Ascending aorta (tissue), 2 donors: Measurements from ENCODE around the gene MRPL34. TPM values are rescaled to one million over a fixed set of nuclear protein-coding genes. Genes with fewer than 3 reads are reported as not detected.

Source experiments
- DNase-seq, 2 donors: peaks; one replicate each; pipeline ENCODE4 v3.0.0-alpha.2; 2019; ENCODE audit warnings: low spot score in 2 of 2
- H3K27ac ChIP-seq, 2 donors: fragments of 200-600 bp; sonication (generic); one replicate each; pipeline ENCODE4 v1.5.1; 2016 to 2017; ENCODE audit warnings: mild to moderate bottlenecking in 1 of 2
- H3K27me3 ChIP-seq: fragments of 200-600 bp; sonication (generic); one replicate; pipeline ENCODE4 v1.5.1; 2017
- H3K36me3 ChIP-seq, 2 donors: fragments of 200-600 bp; sonication (generic); one replicate each; pipeline ENCODE4 v1.5.1; 2016
- H3K4me1 ChIP-seq, 2 donors: fragments of 200-600 bp; sonication (generic); one replicate each; pipeline ENCODE4 v1.5.1; 2016 to 2017; ENCODE audit warnings: mild to moderate bottlenecking in 1 of 2
- H3K4me3 ChIP-seq, 2 donors: fragments of 200-600 bp; sonication (generic); one replicate each; pipeline ENCODE4 v1.5.1; 2016 to 2017; ENCODE audit warnings: mild to moderate bottlenecking in 1 of 2
- H3K9me3 ChIP-seq, 2 donors: fragments of 200-600 bp; sonication (generic); one replicate each; pipeline ENCODE4 v1.5.1; 2016
- intact Hi-C: fragments of 100-400 bp; cut with DNase I; formaldehyde crosslinking; loops from one replicate; pipeline ENCODE4 v1.15.1; 2023
- total RNA-seq: library from RNA; depleted of rRNA; stranded (reverse); fragments of >200 nt; gene quantifications from one replicate; pipeline ENCODE4 v1.1.0, GENCODE V29; 2016
- TF ChIP-seq, protein P1 (sequence below), 3 experiments: fragments of 200-600 bp in 2 of 3; fragments of 450-650 bp in 1 of 3; sonication (generic) in 2 of 3; IDR thresholded peaks; one replicate each; pipeline ENCODE4 v1.5.1; 2016 to 2019; ENCODE audit warnings: antibody characterized with exemption in 3 of 3, mild to moderate bottlenecking in 1 of 3, moderate library complexity in 1 of 3

Gene MRPL34
- total RNA-seq, 1 donor from 2014 or later = 98.9 TPM

DNA sequence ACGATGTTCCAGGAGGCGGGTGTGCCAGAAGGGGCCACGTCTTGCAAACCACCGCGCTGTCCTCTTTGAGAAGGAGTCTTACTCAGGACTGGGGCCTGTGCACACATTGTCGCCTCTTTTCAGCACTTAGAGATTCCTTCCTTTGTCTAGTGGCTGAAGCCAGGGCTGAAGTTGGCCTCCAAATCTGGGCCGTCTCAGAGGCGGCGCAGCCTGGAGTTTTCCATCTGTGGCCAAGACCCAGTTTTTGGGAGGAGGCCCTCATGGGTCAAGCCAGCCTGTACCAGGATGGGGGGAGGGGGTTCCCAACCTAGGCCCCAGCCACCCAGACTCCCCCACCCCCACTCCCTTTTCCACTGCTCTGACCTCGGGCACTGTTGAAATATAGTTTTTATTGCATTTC is 17.2 kb downstream of the MRPL34 start:
- Histone ChIP-seq H3K4me1 (peaks cover 13 to 18% of the 10 kb centered on the region in 2 donors), H3K27me3 (no peaks in the 10 kb centered on the region), H3K9me3 (no peaks in the 10 kb centered on the region), H3K27ac (peak overlapping the region; percentile 0 to 1), H3K36me3 (peaks cover 30 to 33% of the 10 kb centered on the region in 2 donors), H3K4me3 (peak overlapping the region in 1 of 2 donors; percentile 51)
- intact Hi-C loops = no loop called here
- TF ChIP-seq, protein P1, sequence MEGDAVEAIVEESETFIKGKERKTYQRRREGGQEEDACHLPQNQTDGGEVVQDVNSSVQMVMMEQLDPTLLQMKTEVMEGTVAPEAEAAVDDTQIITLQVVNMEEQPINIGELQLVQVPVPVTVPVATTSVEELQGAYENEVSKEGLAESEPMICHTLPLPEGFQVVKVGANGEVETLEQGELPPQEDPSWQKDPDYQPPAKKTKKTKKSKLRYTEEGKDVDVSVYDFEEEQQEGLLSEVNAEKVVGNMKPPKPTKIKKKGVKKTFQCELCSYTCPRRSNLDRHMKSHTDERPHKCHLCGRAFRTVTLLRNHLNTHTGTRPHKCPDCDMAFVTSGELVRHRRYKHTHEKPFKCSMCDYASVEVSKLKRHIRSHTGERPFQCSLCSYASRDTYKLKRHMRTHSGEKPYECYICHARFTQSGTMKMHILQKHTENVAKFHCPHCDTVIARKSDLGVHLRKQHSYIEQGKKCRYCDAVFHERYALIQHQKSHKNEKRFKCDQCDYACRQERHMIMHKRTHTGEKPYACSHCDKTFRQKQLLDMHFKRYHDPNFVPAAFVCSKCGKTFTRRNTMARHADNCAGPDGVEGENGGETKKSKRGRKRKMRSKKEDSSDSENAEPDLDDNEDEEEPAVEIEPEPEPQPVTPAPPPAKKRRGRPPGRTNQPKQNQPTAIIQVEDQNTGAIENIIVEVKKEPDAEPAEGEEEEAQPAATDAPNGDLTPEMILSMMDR (IDR thresholded peaks at IDR 0.05) = no peak
- no peak for DNase-seq

DNA sequence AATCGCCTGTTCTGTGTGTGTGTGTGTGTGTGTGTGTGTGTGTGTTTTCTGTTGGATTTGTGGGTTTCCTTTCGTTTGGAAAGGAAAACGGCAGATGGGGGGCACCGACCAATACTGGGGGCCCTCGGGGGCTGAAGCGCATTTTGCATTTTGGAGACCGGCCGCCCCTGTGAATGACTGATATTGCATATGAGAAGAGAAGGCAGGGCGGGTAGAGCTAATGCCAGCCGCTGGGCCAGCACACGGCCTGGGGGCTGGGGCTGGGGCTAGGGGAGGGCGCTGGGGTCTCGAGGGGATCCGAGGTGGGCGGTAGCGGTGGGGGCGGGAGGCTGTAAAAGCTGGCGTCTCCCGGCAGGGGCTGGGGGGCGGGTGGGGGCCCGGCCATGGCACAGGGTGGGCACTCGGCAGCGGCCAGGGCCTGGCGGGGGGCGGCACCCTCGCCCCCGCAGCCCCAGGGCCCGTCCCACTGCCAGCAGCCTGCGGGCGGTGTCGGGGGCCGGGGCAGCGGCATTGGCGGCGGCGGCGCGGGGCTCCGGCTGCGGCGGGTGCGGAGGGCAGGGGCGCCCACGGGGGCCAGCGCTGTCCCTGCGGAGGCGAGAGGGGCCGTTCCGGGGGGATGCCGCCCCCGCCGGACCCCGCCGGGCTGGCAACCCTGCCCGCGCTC is 17.8 kb downstream of the MRPL34 start:
- H3K4me1 ChIP-seq = peaks cover 13 to 18% of the 10 kb centered on the region in 2 donors
- intact Hi-C loops = no loop called here

DNA sequence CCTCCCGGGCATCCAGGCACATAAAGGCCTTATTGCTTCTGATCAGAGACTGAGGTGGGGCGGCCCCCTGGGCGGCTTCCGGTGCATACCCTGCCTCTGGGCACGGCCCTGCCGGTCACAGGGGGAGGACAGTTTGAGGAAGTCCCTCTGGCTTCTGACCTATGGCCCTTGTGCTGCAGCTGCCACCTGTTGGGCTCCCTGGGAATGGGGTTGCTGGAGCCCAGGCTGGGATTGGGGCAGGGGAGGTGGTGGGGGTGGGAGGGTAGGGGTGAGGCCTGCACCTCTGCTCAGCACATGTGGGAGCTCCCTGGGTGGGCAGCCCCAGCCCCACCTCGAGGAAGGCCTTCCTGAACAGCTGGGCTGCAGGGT is 18.3 kb downstream of the MRPL34 start:
- Histone ChIP-seq H3K9me3 (no peaks in the 10 kb centered on the region), H3K4me3 (peak overlapping the region; percentile 17 to 51), H3K27ac (peak overlapping the region in 1 of 2 donors; percentile 39), H3K36me3 (peaks cover 29% of the 10 kb centered on the region in 2 donors), H3K4me1 (peaks cover 13 to 18% of the 10 kb centered on the region in 2 donors), H3K27me3 (no peaks in the 10 kb centered on the region)
- TF ChIP-seq, protein P1 (IDR thresholded peaks at IDR 0.05) = no peak
- DNase-seq = no peak
- intact Hi-C loops = no loop called here

More for the DNA sequence above, 17.8 kb downstream of the MRPL34 start:
- TF ChIP-seq, protein P1 (IDR thresholded peaks at IDR 0.05) = no peak
- Histone ChIP-seq H3K9me3 (no peaks in the 10 kb centered on the region), H3K4me3 (peak overlapping the region; percentile 17 to 51), H3K27ac (peak overlapping the region in 1 of 2 donors; percentile 39), H3K27me3 (no peaks in the 10 kb centered on the region), H3K36me3 (peaks cover 30 to 33% of the 10 kb centered on the region in 2 donors)
- DNase-seq = no peak

DNA sequence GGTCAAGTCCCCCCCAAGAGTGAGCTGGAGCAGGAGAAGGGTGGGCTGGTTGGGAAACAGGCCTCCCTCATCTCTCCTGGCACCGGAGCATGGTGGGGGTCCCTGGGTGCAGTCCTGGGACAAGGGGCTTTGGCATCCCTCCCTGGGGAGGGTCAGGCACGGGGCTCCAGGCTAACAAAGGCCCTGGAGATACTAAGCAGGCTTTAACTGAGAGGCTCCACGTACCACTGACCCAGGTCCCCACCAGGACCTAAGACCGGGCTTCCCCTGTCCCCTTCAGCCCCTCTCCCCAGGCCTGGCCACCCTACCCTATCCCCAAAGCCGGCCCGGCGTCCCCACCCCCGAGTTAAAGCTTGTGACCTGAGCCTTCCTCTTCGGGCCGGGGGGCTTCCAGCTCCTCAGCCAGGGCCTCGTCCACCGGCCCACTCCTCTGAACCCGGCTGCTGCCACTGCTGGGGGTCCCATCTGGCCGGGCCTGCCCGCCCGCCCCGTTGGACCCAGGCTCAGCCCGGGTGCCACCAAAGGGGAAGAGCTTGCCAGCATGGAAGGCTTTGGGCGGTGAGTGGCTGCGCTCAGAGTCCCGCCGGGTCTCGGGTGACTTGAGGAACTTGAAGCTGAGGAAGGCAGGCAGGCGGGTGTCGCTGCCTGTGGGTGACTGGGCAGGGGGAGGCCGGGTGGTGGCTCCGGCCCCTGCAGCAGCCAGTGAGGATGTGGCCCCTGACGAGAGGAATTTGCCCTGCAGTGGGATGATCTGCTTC is 18.9 kb downstream of the MRPL34 start:
- Histone ChIP-seq H3K36me3 (peaks cover 23 to 24% of the 10 kb centered on the region in 2 donors), H3K27ac (peak overlapping the region in 1 of 2 donors; percentile 39), H3K4me1 (peaks cover 13 to 18% of the 10 kb centered on the region in 2 donors), H3K4me3 (no peak overlapping the region), H3K9me3 (no peaks in the 10 kb centered on the region), H3K27me3 (no peaks in the 10 kb centered on the region)
- TF ChIP-seq, protein P1 (IDR thresholded peaks at IDR 0.05) = no peak
- DNase-seq = no peak
- intact Hi-C loops = no loop called here

DNA sequence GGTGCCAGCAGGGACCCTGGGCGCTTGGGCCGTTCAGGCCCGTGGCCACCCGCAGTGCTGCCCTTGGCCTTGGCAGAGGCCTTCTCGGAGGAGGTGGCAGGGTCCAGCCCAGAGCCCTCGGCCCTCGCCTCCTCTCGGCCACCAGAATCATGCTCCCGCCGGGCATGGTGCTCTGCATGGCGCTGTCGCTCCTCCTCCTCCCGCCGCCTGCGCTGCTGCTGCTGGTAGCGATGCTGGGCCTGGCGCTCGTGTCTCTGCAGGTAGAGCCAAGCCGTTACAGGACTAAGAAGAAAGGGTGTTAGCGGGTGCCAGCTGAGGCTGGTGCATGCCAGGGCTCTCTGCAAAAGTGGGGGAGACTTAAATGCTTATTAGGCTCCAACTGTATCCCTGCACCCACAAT is 19.5 kb downstream of the MRPL34 start:
- no peak overlapping the region for H3K27ac ChIP-seq
- H3K9me3 ChIP-seq = no peaks in the 10 kb centered on the region
- TF ChIP-seq, protein P1 (IDR thresholded peaks at IDR 0.05) = no peak
- H3K4me3 ChIP-seq = no peak overlapping the region
- H3K4me1 ChIP-seq = peaks cover 13 to 18% of the 10 kb centered on the region in 2 donors
- H3K27me3 ChIP-seq = no peaks in the 10 kb centered on the region
- peaks cover 17 to 18% of the 10 kb centered on the region in 2 donors for H3K36me3 ChIP-seq
- intact Hi-C loops = no loop called here
- no peak for DNase-seq
